Measurements from ENCODE around the gene DENND2D.

Gene DENND2D

DNA sequence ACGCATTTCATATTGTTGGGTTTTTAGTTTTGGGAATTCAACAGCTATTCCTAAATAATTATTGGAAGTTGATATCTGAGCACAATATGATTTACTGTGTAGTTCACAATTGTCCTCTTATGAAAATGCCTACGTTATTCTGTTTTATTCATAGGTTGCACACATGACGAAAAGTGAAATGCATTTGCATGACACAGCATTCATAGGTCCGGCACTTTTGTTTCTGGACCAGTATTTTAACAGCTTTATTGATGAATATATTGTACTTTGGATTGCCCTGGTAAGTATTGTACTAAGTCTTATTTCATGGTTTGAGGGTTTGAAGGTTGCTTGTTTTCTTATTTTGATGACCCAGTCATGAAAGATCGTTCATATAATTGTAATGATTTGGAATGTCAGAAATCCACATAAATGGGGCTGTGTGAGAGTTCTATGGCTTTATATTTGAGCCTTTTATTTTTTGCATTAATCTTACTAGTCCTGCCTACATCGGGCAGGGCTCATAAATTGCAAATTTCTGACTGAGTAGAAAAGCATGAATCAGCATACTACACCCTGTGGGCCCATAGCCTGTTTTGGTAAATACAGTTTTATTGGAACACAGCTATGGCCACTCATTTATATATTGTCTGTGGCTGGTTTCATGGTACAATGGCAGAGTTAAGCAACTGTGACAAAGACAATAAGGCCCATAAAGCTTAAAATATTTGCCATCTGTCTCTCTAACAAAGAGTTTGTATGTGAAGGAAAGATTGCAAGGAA lies 17.0 kb downstream of the DENND2D start:
- no peaks in the 10 kb centered on the region for H4K20me1 ChIP-seq (ENCODE audit: insufficient read depth, low read length)
- no peaks in the 10 kb centered on the region for H3F3A ChIP-seq (ENCODE audit: insufficient read depth, low read length)
- H2AFZ ChIP-seq (ENCODE audit: low read length): no peak overlapping the region
- no peaks in the 10 kb centered on the region for H3K79me2 ChIP-seq (ENCODE audit: insufficient read depth, low read length)
- H3K27ac ChIP-seq (ENCODE audit: low read depth, low read length, poor library complexity, severe bottlenecking): peak overlapping the region; percentile 28
- no peak overlapping the region for H3K4me2 ChIP-seq (ENCODE audit: low read length)
- no peaks in the 10 kb centered on the region for H3K9me3 ChIP-seq (ENCODE audit: low read length)
- H3K9me2 ChIP-seq (ENCODE audit: low read depth, low read length): no peaks in the 10 kb centered on the region
- no peak overlapping the region for H3K9ac ChIP-seq (ENCODE audit: low read length)
- H3K36me3 ChIP-seq (ENCODE audit: insufficient read depth, low read length): peaks cover 91% of the 10 kb centered on the region
- no peak for TF ChIP-seq EZH2 (IDR thresholded peaks at IDR 0.05; ENCODE audit: borderline replicate concordance, low read length)
- TF ChIP-seq, protein P1, sequence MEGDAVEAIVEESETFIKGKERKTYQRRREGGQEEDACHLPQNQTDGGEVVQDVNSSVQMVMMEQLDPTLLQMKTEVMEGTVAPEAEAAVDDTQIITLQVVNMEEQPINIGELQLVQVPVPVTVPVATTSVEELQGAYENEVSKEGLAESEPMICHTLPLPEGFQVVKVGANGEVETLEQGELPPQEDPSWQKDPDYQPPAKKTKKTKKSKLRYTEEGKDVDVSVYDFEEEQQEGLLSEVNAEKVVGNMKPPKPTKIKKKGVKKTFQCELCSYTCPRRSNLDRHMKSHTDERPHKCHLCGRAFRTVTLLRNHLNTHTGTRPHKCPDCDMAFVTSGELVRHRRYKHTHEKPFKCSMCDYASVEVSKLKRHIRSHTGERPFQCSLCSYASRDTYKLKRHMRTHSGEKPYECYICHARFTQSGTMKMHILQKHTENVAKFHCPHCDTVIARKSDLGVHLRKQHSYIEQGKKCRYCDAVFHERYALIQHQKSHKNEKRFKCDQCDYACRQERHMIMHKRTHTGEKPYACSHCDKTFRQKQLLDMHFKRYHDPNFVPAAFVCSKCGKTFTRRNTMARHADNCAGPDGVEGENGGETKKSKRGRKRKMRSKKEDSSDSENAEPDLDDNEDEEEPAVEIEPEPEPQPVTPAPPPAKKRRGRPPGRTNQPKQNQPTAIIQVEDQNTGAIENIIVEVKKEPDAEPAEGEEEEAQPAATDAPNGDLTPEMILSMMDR (IDR thresholded peaks at IDR 0.05; ENCODE audit: low read length): no peak
- no peaks in the 10 kb centered on the region for H3K4me1 ChIP-seq (ENCODE audit: insufficient read depth, low read length, severe bottlenecking)
- no peaks in the 10 kb centered on the region for H3K27me3 ChIP-seq (ENCODE audit: insufficient read depth, low read length)
- no peak overlapping the region for H3K4me3 ChIP-seq (ENCODE audit: low read depth, low read length, poor library complexity, severe bottlenecking)

DNA sequence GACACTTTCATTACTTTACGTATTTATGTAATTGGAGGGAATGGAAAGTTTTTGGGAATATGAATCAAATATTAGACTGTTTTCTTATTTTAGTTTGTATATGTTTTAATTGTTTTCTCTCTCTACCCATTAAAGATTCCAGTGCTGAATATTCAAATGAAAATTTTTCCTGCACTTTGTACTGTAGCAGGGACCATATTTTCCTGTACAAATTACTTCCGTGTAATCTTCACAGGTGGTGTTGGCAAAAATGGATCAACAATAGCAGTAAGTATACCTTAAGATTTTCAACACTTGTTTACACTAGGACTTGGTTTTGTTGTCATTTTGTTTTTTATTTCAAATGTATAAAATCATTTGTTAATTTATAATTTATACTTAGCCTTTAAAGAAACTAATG lies 18.4 kb downstream of the DENND2D start:
- peaks cover 90% of the 10 kb centered on the region for H3K36me3 ChIP-seq (ENCODE audit: insufficient read depth, low read length)

DNA sequence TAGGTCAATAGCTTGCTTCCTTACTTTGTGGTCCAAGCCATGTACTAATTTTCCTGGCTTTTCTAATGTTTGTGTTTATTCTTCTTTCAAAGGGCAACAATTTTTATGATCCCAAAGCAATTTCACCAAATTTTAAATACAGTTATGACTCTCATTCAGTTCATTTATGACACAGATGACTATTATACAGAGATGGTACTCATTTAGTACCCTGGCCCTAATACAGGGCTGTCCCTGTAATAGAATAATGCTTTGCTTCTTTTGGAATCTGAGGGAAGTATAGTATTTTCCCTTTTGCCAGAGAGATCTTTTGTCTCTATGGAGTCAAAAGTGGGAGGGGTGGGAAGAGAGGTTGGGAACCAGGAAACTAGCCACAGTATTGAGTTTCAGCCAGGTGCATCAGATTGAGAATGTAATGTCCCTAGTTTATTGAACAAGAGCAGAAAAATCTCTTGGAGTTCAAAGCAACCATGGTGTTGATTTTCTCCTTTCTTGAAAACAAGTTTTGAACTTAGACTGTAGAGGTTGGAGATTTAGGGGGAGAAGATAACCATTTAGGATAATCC lies 20.4 kb downstream of the DENND2D start:
- no peak overlapping the region for H3K27ac ChIP-seq (ENCODE audit: low read depth, low read length, poor library complexity, severe bottlenecking)
- H3K4me2 ChIP-seq (ENCODE audit: low read length): no peak overlapping the region
- H3K4me1 ChIP-seq (ENCODE audit: insufficient read depth, low read length, severe bottlenecking): peaks cover 5% of the 10 kb centered on the region
- no peaks in the 10 kb centered on the region for H3K9me2 ChIP-seq (ENCODE audit: low read depth, low read length)
- no peak overlapping the region for H2AFZ ChIP-seq (ENCODE audit: low read length)
- H3K79me2 ChIP-seq (ENCODE audit: insufficient read depth, low read length): no peaks in the 10 kb centered on the region
- H3K9me3 ChIP-seq (ENCODE audit: low read length): no peaks in the 10 kb centered on the region
- no peak overlapping the region for H3K9ac ChIP-seq (ENCODE audit: low read length)
- H3K27me3 ChIP-seq (ENCODE audit: insufficient read depth, low read length): no peaks in the 10 kb centered on the region
- TF ChIP-seq EZH2 (IDR thresholded peaks at IDR 0.05; ENCODE audit: borderline replicate concordance, low read length): no peak
- TF ChIP-seq, protein P1 (IDR thresholded peaks at IDR 0.05; ENCODE audit: low read length): no peak
- H3K4me3 ChIP-seq (ENCODE audit: low read depth, low read length, poor library complexity, severe bottlenecking): no peak overlapping the region
- no peaks in the 10 kb centered on the region for H3F3A ChIP-seq (ENCODE audit: insufficient read depth, low read length)
- peaks cover 90% of the 10 kb centered on the region for H3K36me3 ChIP-seq (ENCODE audit: insufficient read depth, low read length)
- no peaks in the 10 kb centered on the region for H4K20me1 ChIP-seq (ENCODE audit: insufficient read depth, low read length)

More for the DNA sequence above, 18.4 kb downstream of the DENND2D start:
- no peaks in the 10 kb centered on the region for H4K20me1 ChIP-seq (ENCODE audit: insufficient read depth, low read length)
- H3K79me2 ChIP-seq (ENCODE audit: insufficient read depth, low read length): no peaks in the 10 kb centered on the region
- no peak overlapping the region for H2AFZ ChIP-seq (ENCODE audit: low read length)
- H3K4me1 ChIP-seq (ENCODE audit: insufficient read depth, low read length, severe bottlenecking): no peaks in the 10 kb centered on the region
- H3F3A ChIP-seq (ENCODE audit: insufficient read depth, low read length): no peaks in the 10 kb centered on the region
- H3K4me2 ChIP-seq (ENCODE audit: low read length): no peak overlapping the region
- no peaks in the 10 kb centered on the region for H3K9me2 ChIP-seq (ENCODE audit: low read depth, low read length)
- H3K9me3 ChIP-seq (ENCODE audit: low read length): no peaks in the 10 kb centered on the region
- H3K27ac ChIP-seq (ENCODE audit: low read depth, low read length, poor library complexity, severe bottlenecking): no peak overlapping the region
- no peak for TF ChIP-seq EZH2 (IDR thresholded peaks at IDR 0.05; ENCODE audit: borderline replicate concordance, low read length)
- TF ChIP-seq, protein P1 (IDR thresholded peaks at IDR 0.05; ENCODE audit: low read length): no peak
- no peaks in the 10 kb centered on the region for H3K27me3 ChIP-seq (ENCODE audit: insufficient read depth, low read length)
- H3K4me3 ChIP-seq (ENCODE audit: low read depth, low read length, poor library complexity, severe bottlenecking): no peak overlapping the region
- H3K9ac ChIP-seq (ENCODE audit: low read length): no peak overlapping the region

Measured in OCI-LY1 (cell line).